Upper lobe of left lung (tissue), 6 donors: Measurements from ENCODE around the gene MRPL18. TPM values are rescaled to one million over a fixed set of nuclear protein-coding genes. Genes with fewer than 3 reads are reported as not detected.

Experiments used
- ATAC-seq, 2 donors: fragments of 200-7000 bp; cut with Tn5 transposase; one replicate each; pipeline ENCODE4 v1.9.1; 2022; ENCODE audit warnings: mild to moderate bottlenecking in 2 of 2, moderate library complexity in 2 of 2; ENCODE audit not compliant: low FRiP score in 2 of 2
- DNase-seq, 2 donors: peaks; one replicate each; pipeline ENCODE4 v3.0.0-alpha.2; 2019 to 2020
- H3K27ac ChIP-seq, 4 donors: fragments of 200-600 bp; sonication (generic); one replicate each; pipeline ENCODE4 v1.5.1; 2016 to 2019
- H3K27me3 ChIP-seq, 4 donors: fragments of 200-600 bp; sonication (generic); one replicate each; pipeline ENCODE4 v1.5.1; 2017 to 2019
- H3K36me3 ChIP-seq, 4 donors: fragments of 200-600 bp; sonication (generic); one replicate each; pipeline ENCODE4 v1.5.1; 2016 to 2019
- H3K4me1 ChIP-seq, 4 donors: fragments of 200-600 bp; sonication (generic); one replicate each; pipeline ENCODE4 v1.5.1; 2018 to 2019
- H3K4me3 ChIP-seq, 4 donors: fragments of 200-600 bp; sonication (generic); one replicate each; pipeline ENCODE4 v1.5.1; 2017 to 2019; ENCODE audit warnings: mild to moderate bottlenecking in 2 of 4, moderate library complexity in 1 of 4
- H3K9me3 ChIP-seq, 4 donors: fragments of 200-600 bp; sonication (generic); one replicate each; pipeline ENCODE4 v1.5.1; 2018 to 2019
- EP300 ChIP-seq, 4 donors: sonication (generic); formaldehyde crosslinking; IDR thresholded peaks; one replicate each; pipeline ENCODE4 v1.5.1; 2017; ENCODE audit warnings: antibody characterized with exemption in 4 of 4, control low read depth in 2 of 4
- POLR2A ChIP-seq, 4 donors: fragments of 450-650 bp; IDR thresholded peaks; one replicate each; pipeline ENCODE4 v1.5.1; 2016 to 2017; ENCODE audit warnings: antibody characterized with exemption in 4 of 4, mild to moderate bottlenecking in 2 of 4
- POLR2AphosphoS5 ChIP-seq, 2 donors: sonication (generic); formaldehyde crosslinking; IDR thresholded peaks; one replicate each; pipeline ENCODE4 v1.5.1; 2017; ENCODE audit warnings: antibody characterized with exemption in 2 of 2
- WGBS, 2 donors: methylation state at CpG; one replicate each; pipeline ENCODE4 v1.1.5; 2017 to 2018; 5-methylcytosine and 5-hydroxymethylcytosine counted together
- total RNA-seq, 6 donors: library from RNA; depleted of rRNA in 4 of 6; stranded (reverse); fragments of >200 nt in 4 of 6; gene quantifications; one replicate each; pipeline versions ENCODE4 v1.1.0 to v1.2.1, GENCODE V29; 2016 to 2021
- TF ChIP-seq, protein P1 (sequence below), 6 experiments: fragments of 450-650 bp in 4 of 6; fragments of 200-600 bp in 2 of 6; sonication (generic) in 2 of 6; IDR thresholded peaks; one replicate each; pipeline ENCODE4 v1.5.1; 2016 to 2019; ENCODE audit warnings: antibody characterized with exemption in 6 of 6
- donor health status: DM: no; HTN: no; CAD: no; lungs with moderate emphysema.
- donor health status: DM: no; HTN: yes; CAD: no; lungs with severe emphysema.

MRPL18 gene
- total RNA-seq, 6 donors from 2014 or later, result 18.9 to 61.5 (median 58.7) TPM

- ATAC-seq (peak in 1 of 2 donors; percentile 1), DNase-seq (peak in 1 of 2 donors; percentile 28)
- 5 to 18% methylated on average over 23 to 44 of the region's 45 CpGs for WGBS, 2 donors
- H3K4me3 ChIP-seq, result peak overlapping the region; percentile 36 to 97 (median 82)
- no peaks in the 10 kb centered on the region for H3K9me3 ChIP-seq
- peaks cover 19 to 34% (median 21%) of the 10 kb centered on the region in 4 donors for H3K4me1 ChIP-seq
- no peaks in the 10 kb centered on the region for H3K27me3 ChIP-seq
- no peak for TF ChIP-seq EP300 (IDR thresholded peaks at IDR 0.05)
- TF ChIP-seq, protein P1, sequence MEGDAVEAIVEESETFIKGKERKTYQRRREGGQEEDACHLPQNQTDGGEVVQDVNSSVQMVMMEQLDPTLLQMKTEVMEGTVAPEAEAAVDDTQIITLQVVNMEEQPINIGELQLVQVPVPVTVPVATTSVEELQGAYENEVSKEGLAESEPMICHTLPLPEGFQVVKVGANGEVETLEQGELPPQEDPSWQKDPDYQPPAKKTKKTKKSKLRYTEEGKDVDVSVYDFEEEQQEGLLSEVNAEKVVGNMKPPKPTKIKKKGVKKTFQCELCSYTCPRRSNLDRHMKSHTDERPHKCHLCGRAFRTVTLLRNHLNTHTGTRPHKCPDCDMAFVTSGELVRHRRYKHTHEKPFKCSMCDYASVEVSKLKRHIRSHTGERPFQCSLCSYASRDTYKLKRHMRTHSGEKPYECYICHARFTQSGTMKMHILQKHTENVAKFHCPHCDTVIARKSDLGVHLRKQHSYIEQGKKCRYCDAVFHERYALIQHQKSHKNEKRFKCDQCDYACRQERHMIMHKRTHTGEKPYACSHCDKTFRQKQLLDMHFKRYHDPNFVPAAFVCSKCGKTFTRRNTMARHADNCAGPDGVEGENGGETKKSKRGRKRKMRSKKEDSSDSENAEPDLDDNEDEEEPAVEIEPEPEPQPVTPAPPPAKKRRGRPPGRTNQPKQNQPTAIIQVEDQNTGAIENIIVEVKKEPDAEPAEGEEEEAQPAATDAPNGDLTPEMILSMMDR (IDR thresholded peaks at IDR 0.05), result no peak
- peak overlapping the region; percentile 92 to 98 (median 96) for H3K27ac ChIP-seq
- peaks cover 0 to 45% (median 8%) of the 10 kb centered on the region in 4 donors for H3K36me3 ChIP-seq
Observed at GRCh38 chr6:159761129-159761872, 29.0 kb upstream of the MRPL18 start.

- TF ChIP-seq POLR2AphosphoS5 (IDR thresholded peaks at IDR 0.05) (peak; percentile 55 to 59), EP300 (IDR thresholded peaks at IDR 0.05) (peak in 1 of 4 donors; percentile 79), POLR2A (IDR thresholded peaks at IDR 0.05) (peak in 3 of 4 donors; percentile 61 to 78 (median 73))
- TF ChIP-seq, protein P1 (IDR thresholded peaks at IDR 0.05), result peak in 5 of 6 experiments; percentile 11 to 42 (median 35)
- H3K36me3 ChIP-seq, result peaks cover 0 to 43% (median 7%) of the 10 kb centered on the region in 4 donors
- H3K9me3 ChIP-seq, result no peaks in the 10 kb centered on the region
- H3K4me1 ChIP-seq, result peaks cover 16 to 34% (median 21%) of the 10 kb centered on the region in 4 donors
- no peaks in the 10 kb centered on the region for H3K27me3 ChIP-seq
- ATAC-seq (peak; percentile 99 to 100), DNase-seq (peak; percentile 98)
- peak within 1 kb of the TSS; percentile 80 to 97 (median 89) for H3K4me3 ChIP-seq
- WGBS, 2 donors, result 0% methylated on average over 2 to 55 of the region's 76 CpGs
- peak within 1 kb of the TSS; percentile 92 to 98 (median 96) for H3K27ac ChIP-seq
Observed at GRCh38 chr6:159761873-159762680, 28.2 kb upstream of the MRPL18 start, which contains the start of gene ACAT2. Gene ACAT2, plus strand, starts transcription at chr6:159762045. Its CDS starts 43 bp downstream, at chr6:159762088.

- Histone ChIP-seq H3K27ac (peak overlapping the region; percentile 92 to 98 (median 96)), H3K4me1 (peaks cover 16 to 34% (median 21%) of the 10 kb centered on the region in 4 donors), H3K9me3 (no peaks in the 10 kb centered on the region), H3K27me3 (no peaks in the 10 kb centered on the region), H3K36me3 (peaks cover 0 to 43% (median 9%) of the 10 kb centered on the region in 4 donors), H3K4me3 (peak overlapping the region; percentile 80 to 97 (median 89))
- 11 to 13% methylated on average over 16 of the region's 16 CpGs for WGBS, 2 donors
- DNase-seq (peak in 1 of 2 donors; percentile 61), ATAC-seq (peak; percentile 1 to 27)
- TF ChIP-seq POLR2AphosphoS5 (IDR thresholded peaks at IDR 0.05) (no peak), EP300 (IDR thresholded peaks at IDR 0.05) (no peak), POLR2A (IDR thresholded peaks at IDR 0.05) (no peak)
- TF ChIP-seq, protein P1 (IDR thresholded peaks at IDR 0.05), result no peak
Observed at GRCh38 chr6:159762681-159763293, 27.5 kb upstream of the MRPL18 start.

GRCh38 chr6:159766906-159767305, 23.4 kb upstream of the MRPL18 start:
- Histone ChIP-seq H3K27ac (no peak overlapping the region), H3K36me3 (peaks cover 4 to 60% (median 32%) of the 10 kb centered on the region in 4 donors), H3K27me3 (no peaks in the 10 kb centered on the region), H3K9me3 (no peaks in the 10 kb centered on the region), H3K4me3 (no peak overlapping the region), H3K4me1 (peaks cover 7 to 22% (median 9%) of the 10 kb centered on the region in 4 donors)
- TF ChIP-seq, protein P1 (IDR thresholded peaks at IDR 0.05), result no peak
- no peak for TF ChIP-seq POLR2A (IDR thresholded peaks at IDR 0.05)
- DNase-seq (no peak), ATAC-seq (no peak)
